LNCaP clone FGC (cell line): ENCODE data around the gene KRI1.
A peak's percentile ranks its signal among the peaks of the same experiment; 100 is the strongest.
"Not testable (repeated sequence)": the region's sequence is repeated elsewhere in the genome, so short reads cannot be mapped to it uniquely, and the experiment has no call there.

Source experiments
- DNase-seq: peaks from one replicate; pipeline ENCODE4 v3.0.0-alpha.2; 2011; ENCODE audit warnings: low read depth
- H3K4me3 ChIP-seq: 2 replicates; pipeline ENCODE4 v1.5.1; 2011; ENCODE audit warnings: mild to moderate bottlenecking, low read depth, low read length, control low read depth
- TF ChIP-seq, protein P1 (sequence below): IDR thresholded peaks from 2 replicates; pipeline ENCODE4 v1.5.1; 2012; ENCODE audit warnings: mild to moderate bottlenecking; ENCODE audit not compliant: control insufficient read depth, insufficient read depth; ENCODE audit errors: extremely low read depth

Gene KRI1

DNA sequence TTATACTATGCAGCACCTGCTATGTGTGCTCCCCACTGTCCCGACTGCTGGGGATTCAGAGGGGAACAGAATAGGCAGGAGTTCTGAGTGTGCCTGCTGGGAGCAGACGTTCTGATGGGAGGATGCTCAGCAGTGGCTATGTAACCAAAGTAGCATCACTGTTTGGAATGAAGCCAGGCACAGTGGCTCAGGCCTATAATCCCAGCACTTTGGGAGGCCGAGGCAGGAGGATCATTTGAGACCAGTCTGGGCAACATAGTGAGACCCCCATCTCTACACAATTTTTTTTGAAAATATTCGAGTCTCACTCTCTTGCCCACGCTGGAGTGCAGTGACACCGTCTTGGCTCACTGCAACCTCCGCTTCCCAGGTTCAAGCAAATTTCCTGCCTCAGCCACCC is 16.1 kb downstream of the KRI1 start:
- TF ChIP-seq, protein P1, sequence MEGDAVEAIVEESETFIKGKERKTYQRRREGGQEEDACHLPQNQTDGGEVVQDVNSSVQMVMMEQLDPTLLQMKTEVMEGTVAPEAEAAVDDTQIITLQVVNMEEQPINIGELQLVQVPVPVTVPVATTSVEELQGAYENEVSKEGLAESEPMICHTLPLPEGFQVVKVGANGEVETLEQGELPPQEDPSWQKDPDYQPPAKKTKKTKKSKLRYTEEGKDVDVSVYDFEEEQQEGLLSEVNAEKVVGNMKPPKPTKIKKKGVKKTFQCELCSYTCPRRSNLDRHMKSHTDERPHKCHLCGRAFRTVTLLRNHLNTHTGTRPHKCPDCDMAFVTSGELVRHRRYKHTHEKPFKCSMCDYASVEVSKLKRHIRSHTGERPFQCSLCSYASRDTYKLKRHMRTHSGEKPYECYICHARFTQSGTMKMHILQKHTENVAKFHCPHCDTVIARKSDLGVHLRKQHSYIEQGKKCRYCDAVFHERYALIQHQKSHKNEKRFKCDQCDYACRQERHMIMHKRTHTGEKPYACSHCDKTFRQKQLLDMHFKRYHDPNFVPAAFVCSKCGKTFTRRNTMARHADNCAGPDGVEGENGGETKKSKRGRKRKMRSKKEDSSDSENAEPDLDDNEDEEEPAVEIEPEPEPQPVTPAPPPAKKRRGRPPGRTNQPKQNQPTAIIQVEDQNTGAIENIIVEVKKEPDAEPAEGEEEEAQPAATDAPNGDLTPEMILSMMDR = no peak
- H3K4me3 ChIP-seq = no peak overlapping the region
- no peak for DNase-seq

- H3K4me3 ChIP-seq = no peak overlapping the region
- DNase-seq = no peak
- TF ChIP-seq, protein P1 = no peak
Observed at GRCh38 chr19:10548746-10549276, 17.0 kb downstream of the KRI1 start.

DNA sequence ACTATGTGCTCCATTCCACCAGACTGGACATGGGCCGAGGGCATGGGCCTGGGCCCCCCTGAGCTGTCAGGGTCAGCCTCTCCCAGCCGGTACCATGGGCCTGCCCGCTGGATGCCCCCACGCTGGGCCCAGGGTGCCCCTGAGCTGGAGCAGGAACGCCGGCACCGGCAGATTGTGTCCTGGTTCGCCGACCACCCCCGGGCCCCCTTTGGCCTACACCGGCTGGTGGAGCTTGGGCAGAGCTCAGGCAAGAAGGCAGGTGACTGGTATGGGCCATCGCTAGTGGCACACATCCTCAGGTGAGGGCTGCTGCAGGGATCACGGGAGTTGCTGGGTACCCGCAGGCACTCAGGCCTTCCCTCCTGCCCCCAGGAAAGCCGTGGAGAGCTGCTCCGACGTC is 19.0 kb downstream of the KRI1 start:
- no peak overlapping the region for H3K4me3 ChIP-seq
- TF ChIP-seq, protein P1 = no peak
- no peak for DNase-seq

- peak overlapping the region; percentile 86 for H3K4me3 ChIP-seq
- DNase-seq = no peak
- TF ChIP-seq, protein P1 = no peak
Observed at GRCh38 chr19:10544753-10545251, 21.0 kb downstream of the KRI1 start.

- no peak for DNase-seq
- H3K4me3 ChIP-seq = peak overlapping the region; percentile 86
- TF ChIP-seq, protein P1 = no peak
Observed at GRCh38 chr19:10544242-10544752, 21.5 kb downstream of the KRI1 start.

DNA sequence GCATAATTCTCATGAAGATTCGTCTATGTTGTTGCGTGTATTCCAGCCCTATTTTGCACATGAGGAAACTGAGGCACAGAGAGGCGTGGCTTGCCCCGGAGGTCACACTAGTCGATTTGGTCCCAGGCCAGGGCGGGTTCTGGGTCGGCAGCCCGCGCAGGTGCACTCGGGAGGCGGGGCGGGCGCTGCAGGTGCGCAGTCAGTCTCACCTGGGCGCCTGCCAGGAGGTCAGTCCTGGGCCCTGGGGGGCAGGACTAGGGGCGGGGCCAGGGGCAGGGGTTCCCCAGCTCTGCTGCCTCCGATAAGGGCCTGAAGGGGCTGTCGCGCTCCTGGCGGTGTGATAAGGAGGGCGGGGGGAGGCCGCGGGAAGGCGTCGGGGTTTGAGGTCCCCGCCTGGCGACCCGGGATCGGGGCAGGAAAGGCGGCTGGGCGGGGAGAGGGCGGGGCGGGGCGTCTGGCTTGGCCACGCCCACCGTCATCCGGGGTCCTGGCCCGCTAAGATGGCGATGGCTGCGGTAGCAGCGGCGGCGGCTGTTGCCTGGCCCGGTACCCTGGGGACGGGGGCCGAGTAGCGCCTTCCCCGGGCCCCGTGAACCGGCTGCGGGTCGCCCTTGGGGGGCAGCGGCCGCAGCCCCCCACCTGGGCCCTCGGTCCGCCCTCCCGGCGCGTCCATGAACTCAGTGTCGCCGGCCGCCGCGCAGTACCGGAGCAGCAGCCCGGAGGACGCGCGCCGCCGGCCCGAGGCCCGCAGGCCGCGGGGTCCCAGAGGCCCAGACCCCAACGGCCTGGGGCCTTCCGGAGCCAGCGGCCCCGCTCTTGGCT is 22.2 kb downstream of the KRI1 start, which contains the start of gene ATG4D:
TSS of gene ATG4D (plus strand) at position 485 of the 822 bp plus-strand sequence. CDS start at position 672, 187 bp downstream.
- DNase-seq = peak; percentile 48
- TF ChIP-seq, protein P1 = no peak
- H3K4me3 ChIP-seq = peak within 1 kb of the TSS; percentile 86

DNA sequence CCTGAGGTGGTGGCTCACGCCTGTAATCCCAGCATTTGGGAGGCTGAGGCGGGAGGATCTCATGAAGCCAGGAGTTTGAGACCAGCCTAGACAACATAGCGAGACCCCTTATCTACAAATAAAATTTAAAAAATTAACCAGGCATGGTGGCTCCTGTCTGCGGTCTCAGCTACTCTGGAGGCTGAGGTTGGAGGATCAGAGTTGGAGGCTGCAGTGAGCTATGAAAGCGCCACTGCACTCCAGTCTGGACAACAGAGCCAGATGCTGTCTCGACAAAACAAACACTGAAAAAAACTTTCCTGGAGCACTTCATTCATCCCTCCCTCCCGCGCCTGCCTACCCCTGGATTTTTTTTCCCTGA is 22.8 kb downstream of the KRI1 start:
- TF ChIP-seq, protein P1 = no peak
- H3K4me3 ChIP-seq = peak overlapping the region; percentile 86
- DNase-seq = no peak

GRCh38 chr19:10539016-10539415 is 26.8 kb downstream of the KRI1 start:
- not testable (repeated sequence) for DNase-seq, H3K4me3 ChIP-seq
